Measurements from ENCODE around the gene PHYKPL. TPM values are rescaled to one million over a fixed set of nuclear protein-coding genes. Genes with fewer than 3 reads are reported as not detected.

PHYKPL gene
- total and polyA plus RNA-seq, 2 of the 13 experiments (the other 11 are each of a cell fraction or from before 2014, with no cell fraction given), result 18.0 to 78.6 TPM

- TF ChIP-seq, protein P1, sequence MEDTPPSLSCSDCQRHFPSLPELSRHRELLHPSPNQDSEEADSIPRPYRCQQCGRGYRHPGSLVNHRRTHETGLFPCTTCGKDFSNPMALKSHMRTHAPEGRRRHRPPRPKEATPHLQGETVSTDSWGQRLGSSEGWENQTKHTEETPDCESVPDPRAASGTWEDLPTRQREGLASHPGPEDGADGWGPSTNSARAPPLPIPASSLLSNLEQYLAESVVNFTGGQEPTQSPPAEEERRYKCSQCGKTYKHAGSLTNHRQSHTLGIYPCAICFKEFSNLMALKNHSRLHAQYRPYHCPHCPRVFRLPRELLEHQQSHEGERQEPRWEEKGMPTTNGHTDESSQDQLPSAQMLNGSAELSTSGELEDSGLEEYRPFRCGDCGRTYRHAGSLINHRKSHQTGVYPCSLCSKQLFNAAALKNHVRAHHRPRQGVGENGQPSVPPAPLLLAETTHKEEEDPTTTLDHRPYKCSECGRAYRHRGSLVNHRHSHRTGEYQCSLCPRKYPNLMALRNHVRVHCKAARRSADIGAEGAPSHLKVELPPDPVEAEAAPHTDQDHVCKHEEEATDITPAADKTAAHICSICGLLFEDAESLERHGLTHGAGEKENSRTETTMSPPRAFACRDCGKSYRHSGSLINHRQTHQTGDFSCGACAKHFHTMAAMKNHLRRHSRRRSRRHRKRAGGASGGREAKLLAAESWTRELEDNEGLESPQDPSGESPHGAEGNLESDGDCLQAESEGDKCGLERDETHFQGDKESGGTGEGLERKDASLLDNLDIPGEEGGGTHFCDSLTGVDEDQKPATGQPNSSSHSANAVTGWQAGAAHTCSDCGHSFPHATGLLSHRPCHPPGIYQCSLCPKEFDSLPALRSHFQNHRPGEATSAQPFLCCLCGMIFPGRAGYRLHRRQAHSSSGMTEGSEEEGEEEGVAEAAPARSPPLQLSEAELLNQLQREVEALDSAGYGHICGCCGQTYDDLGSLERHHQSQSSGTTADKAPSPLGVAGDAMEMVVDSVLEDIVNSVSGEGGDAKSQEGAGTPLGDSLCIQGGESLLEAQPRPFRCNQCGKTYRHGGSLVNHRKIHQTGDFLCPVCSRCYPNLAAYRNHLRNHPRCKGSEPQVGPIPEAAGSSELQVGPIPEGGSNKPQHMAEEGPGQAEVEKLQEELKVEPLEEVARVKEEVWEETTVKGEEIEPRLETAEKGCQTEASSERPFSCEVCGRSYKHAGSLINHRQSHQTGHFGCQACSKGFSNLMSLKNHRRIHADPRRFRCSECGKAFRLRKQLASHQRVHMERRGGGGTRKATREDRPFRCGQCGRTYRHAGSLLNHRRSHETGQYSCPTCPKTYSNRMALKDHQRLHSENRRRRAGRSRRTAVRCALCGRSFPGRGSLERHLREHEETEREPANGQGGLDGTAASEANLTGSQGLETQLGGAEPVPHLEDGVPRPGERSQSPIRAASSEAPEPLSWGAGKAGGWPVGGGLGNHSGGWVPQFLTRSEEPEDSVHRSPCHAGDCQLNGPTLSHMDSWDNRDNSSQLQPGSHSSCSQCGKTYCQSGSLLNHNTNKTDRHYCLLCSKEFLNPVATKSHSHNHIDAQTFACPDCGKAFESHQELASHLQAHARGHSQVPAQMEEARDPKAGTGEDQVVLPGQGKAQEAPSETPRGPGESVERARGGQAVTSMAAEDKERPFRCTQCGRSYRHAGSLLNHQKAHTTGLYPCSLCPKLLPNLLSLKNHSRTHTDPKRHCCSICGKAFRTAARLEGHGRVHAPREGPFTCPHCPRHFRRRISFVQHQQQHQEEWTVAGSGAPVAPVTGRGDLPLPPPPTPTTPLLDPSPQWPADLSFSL (CRISPR knock-in tag; IDR thresholded peaks at IDR 0.05), result no peak
- no peak for TF ChIP-seq GTF2F1 (IDR thresholded peaks at IDR 0.05; ENCODE audit: low read length)
- no peak for TF ChIP-seq RBFOX2 (IDR thresholded peaks at IDR 0.05; ENCODE audit: low read depth, low read length)
- no peak for TF ChIP-seq ZNF441 (CRISPR knock-in tag; IDR thresholded peaks at IDR 0.05; ENCODE audit: borderline replicate concordance)
Measured at GRCh38 chr5:178273665-178274541, 41.3 kb upstream of the PHYKPL start (continued).

GRCh38 chr5:178273041-178273440 lies 40.4 kb upstream of the PHYKPL start:
- no peak overlapping the region for H3K4me2 ChIP-seq (ENCODE audit: low read depth, low read length)
- ChIA-PET POLR2A (no interaction called here), CTCF (ENCODE audit: low intra/inter-chr PET ratio, low total read pairs) (no interaction called here)
- WGBS (ENCODE audit: low lambda C conversion rate), result 20% methylated on average over 1 of the region's 15 CpGs
- no peaks in the 10 kb centered on the region for H3K36me3 ChIP-seq (replicated peaks in 1 of 2; ENCODE audit: control insufficient read depth in 1 of 2, insufficient read depth in 2 of 2, low read length in 2 of 2)
- no TSS peak for BruUV-seq (replicated peaks)
- no peak overlapping the region for H3K9ac ChIP-seq (ENCODE audit: insufficient read depth, low read depth, low read length)
- H3K79me2 ChIP-seq (ENCODE audit: insufficient read depth, low read length), result no peaks in the 10 kb centered on the region
- in situ Hi-C loops (cut with HindIII; ENCODE audit: extremely low pct_ligation_motif_present, low pct_unique_long_range_greater_than_20kb) (no loop called here), intact Hi-C loops (cut with micrococcal nuclease; ENCODE audit: unreplicated experiment) (no loop called here)
- TF ChIP-seq ZNF557 (CRISPR knock-in tag; IDR thresholded peaks at IDR 0.05) (no peak), GMEB1 (CRISPR knock-in tag; IDR thresholded peaks at IDR 0.05; ENCODE audit: borderline replicate concordance) (no peak)
- H3K27me3 ChIP-seq (ENCODE audit: control insufficient read depth in 1 of 2, insufficient read depth in 2 of 2, low read length in 2 of 2), result peaks cover 4 to 50% of the 10 kb centered on the region in 2 experiments; a peak in 3 of 5 replicates
- no peak overlapping the region for H3K27ac ChIP-seq (ENCODE audit: extremely low read length, insufficient read depth, low read length)
- ATAC-seq, result no peak
- no peaks in the 10 kb centered on the region for H3K4me1 ChIP-seq (ENCODE audit: insufficient read depth, low read length)
- H4K20me1 ChIP-seq (ENCODE audit: insufficient read depth, low read length), result no peaks in the 10 kb centered on the region
- no peak for FAIRE-seq
- H3K9me3 ChIP-seq (ENCODE audit: low read length), result peaks cover 12% of the 10 kb centered on the region
- H3K4me3 ChIP-seq (replicated peaks in 1 of 3; ENCODE audit: insufficient read depth in 1 of 3, low read depth in 2 of 3, low read length in 3 of 3), result no peak overlapping the region
- H2AFZ ChIP-seq (ENCODE audit: low read length), result no peak overlapping the region
- no peak for DNase-seq (ENCODE audit: low spot score)
